Measurements from ENCODE around the gene OR2H2.

DNA sequence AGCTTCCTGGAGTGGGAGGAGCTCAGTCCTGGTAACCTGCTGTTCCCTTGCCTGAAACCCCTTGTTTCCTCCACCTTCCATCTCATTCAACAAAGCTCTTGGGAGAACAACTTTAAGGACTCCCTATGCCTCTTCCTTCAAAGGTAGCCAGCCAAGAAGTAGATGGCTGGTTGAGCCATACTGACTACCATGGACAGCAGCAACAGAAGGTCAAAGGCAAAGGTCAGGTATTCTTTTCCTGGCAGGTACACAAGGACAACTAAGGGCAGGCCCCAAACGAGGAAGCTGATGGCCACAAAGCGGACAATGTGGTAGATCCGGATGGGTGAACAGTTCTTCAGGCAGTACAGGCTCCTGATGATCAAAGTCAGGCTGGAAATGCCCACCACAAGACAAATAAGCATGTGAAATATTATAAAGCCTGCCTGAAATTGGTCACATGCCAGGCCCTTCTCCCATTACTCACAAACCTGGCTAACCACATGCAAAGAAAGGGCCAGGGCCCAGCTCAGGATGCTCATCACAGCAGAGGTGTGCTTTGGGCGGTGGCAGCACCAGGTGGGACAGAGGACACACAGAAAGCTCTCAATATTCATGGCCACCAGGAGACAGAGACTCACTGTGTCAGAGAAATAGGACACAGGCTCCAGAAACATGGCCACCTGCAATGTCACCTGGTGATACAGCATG, 47.1 kb upstream of the OR2H2 start:
- TF ChIP-seq SNRNP70 (IDR thresholded peaks at IDR 0.05; ENCODE audit: low read depth, low read length) (no peak), HOXA9 (CRISPR knock-in tag; IDR thresholded peaks at IDR 0.05; ENCODE audit: borderline replicate concordance) (no peak), ZNF12 (CRISPR knock-in tag; IDR thresholded peaks at IDR 0.05) (no peak), RXRA (CRISPR knock-in tag; IDR thresholded peaks at IDR 0.05) (no peak), EP300 (IDR thresholded peaks at IDR 0.05; ENCODE audit: low read depth in 2 of 2, low read length in 2 of 2) (no peak), EP300 (CRISPR knock-in tag; IDR thresholded peaks at IDR 0.05; ENCODE audit: borderline replicate concordance) (no peak), ZFP1 (CRISPR knock-in tag; IDR thresholded peaks at IDR 0.05) (no peak), ZMYM2 (CRISPR knock-in tag; IDR thresholded peaks at IDR 0.05) (no peak), ZNF549 (CRISPR knock-in tag; IDR thresholded peaks at IDR 0.05) (no peak)
- TF ChIP-seq, protein P1, sequence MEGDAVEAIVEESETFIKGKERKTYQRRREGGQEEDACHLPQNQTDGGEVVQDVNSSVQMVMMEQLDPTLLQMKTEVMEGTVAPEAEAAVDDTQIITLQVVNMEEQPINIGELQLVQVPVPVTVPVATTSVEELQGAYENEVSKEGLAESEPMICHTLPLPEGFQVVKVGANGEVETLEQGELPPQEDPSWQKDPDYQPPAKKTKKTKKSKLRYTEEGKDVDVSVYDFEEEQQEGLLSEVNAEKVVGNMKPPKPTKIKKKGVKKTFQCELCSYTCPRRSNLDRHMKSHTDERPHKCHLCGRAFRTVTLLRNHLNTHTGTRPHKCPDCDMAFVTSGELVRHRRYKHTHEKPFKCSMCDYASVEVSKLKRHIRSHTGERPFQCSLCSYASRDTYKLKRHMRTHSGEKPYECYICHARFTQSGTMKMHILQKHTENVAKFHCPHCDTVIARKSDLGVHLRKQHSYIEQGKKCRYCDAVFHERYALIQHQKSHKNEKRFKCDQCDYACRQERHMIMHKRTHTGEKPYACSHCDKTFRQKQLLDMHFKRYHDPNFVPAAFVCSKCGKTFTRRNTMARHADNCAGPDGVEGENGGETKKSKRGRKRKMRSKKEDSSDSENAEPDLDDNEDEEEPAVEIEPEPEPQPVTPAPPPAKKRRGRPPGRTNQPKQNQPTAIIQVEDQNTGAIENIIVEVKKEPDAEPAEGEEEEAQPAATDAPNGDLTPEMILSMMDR (CRISPR knock-in tag; IDR thresholded peaks at IDR 0.05) = no peak
- TF ChIP-seq, protein P2, sequence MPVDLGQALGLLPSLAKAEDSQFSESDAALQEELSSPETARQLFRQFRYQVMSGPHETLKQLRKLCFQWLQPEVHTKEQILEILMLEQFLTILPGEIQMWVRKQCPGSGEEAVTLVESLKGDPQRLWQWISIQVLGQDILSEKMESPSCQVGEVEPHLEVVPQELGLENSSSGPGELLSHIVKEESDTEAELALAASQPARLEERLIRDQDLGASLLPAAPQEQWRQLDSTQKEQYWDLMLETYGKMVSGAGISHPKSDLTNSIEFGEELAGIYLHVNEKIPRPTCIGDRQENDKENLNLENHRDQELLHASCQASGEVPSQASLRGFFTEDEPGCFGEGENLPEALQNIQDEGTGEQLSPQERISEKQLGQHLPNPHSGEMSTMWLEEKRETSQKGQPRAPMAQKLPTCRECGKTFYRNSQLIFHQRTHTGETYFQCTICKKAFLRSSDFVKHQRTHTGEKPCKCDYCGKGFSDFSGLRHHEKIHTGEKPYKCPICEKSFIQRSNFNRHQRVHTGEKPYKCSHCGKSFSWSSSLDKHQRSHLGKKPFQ (CRISPR knock-in tag; IDR thresholded peaks at IDR 0.05; ENCODE audit: insufficient replicate concordance) = no peak
- TF ChIP-seq, protein P3, sequence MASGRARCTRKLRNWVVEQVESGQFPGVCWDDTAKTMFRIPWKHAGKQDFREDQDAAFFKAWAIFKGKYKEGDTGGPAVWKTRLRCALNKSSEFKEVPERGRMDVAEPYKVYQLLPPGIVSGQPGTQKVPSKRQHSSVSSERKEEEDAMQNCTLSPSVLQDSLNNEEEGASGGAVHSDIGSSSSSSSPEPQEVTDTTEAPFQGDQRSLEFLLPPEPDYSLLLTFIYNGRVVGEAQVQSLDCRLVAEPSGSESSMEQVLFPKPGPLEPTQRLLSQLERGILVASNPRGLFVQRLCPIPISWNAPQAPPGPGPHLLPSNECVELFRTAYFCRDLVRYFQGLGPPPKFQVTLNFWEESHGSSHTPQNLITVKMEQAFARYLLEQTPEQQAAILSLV (CRISPR knock-in tag; IDR thresholded peaks at IDR 0.05; ENCODE audit: borderline replicate concordance) = no peak

Data from HepG2 (cell line).